HepG2 (cell line): ENCODE results near the gene PDLIM7. TPM values are rescaled to one million over a fixed set of nuclear protein-coding genes. Genes with fewer than 3 reads are reported as not detected.
A peak's percentile ranks its signal among the peaks of the same experiment; 100 is the strongest.

Source experiments
- BHLHE40 ChIP-seq: IDR thresholded peaks from 2 replicates; pipeline ENCODE4 v1.6.1; 2011; ENCODE audit warnings: low read length, improper control_type of control experiment
- CBFB ChIP-seq: sonication (generic); formaldehyde crosslinking; IDR thresholded peaks from 2 replicates; pipeline ENCODE4 v1.4.0; 2020; ENCODE audit warnings: missing genetic modification reagents
- DNMT3B ChIP-seq: conservative IDR thresholded peaks from 2 replicates; pipeline ENCODE4 v1.6.1; 2016; ENCODE audit warnings: missing biosample characterization, control low read depth
- FOXO4 ChIP-seq: sonication (generic); formaldehyde crosslinking; conservative IDR thresholded peaks from 2 replicates; pipeline ENCODE4 v1.8.1; 2023; ENCODE audit warnings: missing genetic modification reagents
- JUN ChIP-seq: sonication (generic); formaldehyde crosslinking; IDR thresholded peaks from 2 replicates; pipeline ENCODE4 v1.4.0; 2020; ENCODE audit warnings: mild to moderate bottlenecking, missing genetic modification reagents
- KAT2B ChIP-seq: fragments of 150-350 bp; IDR thresholded peaks from 2 replicates; pipeline ENCODE4 v1.6.1; 2014; ENCODE audit warnings: low read depth, low read length, borderline replicate concordance
- MED1 ChIP-seq: sonication (generic); formaldehyde crosslinking; IDR thresholded peaks from 2 replicates; pipeline ENCODE4 v1.4.0; 2020; ENCODE audit warnings: missing genetic modification reagents
- NR2F1 ChIP-seq, 2 experiments: fragments of 450-650 bp in 1 of 2; formaldehyde crosslinking in 1 of 2; IDR thresholded peaks; 2 replicates each; pipeline versions ENCODE4 v1.5.0 to v1.6.1; 2016 to 2020; ENCODE audit warnings: mild to moderate bottlenecking in 1 of 2, missing compliant biosample characterization in 1 of 2, missing genetic modification reagents in 1 of 2, moderate library complexity in 1 of 2
- SALL2 ChIP-seq: sonication (generic); formaldehyde crosslinking; IDR thresholded peaks from 2 replicates; pipeline ENCODE4 v1.8.1; 2023; ENCODE audit warnings: mild to moderate bottlenecking, missing genetic modification reagents, inconsistent platforms
- SP140L ChIP-seq: sonication (generic); formaldehyde crosslinking; IDR thresholded peaks from 2 replicates; pipeline ENCODE4 v1.4.0; 2020; ENCODE audit warnings: missing genetic modification reagents, borderline replicate concordance
- THYN1 ChIP-seq: sonication (generic); formaldehyde crosslinking; IDR thresholded peaks from 2 replicates; pipeline ENCODE4 v1.8.1; 2023; ENCODE audit warnings: low read depth, mild to moderate bottlenecking, moderate library complexity, missing genetic modification reagents, borderline replicate concordance
- U2AF1 ChIP-seq: fragments of 200-400 bp; formaldehyde crosslinking; optimal IDR thresholded peaks from 2 replicates; pipeline ENCODE3; 2017; ENCODE audit warnings: mild to moderate bottlenecking, low read depth, low read length
- ZEB1 ChIP-seq: IDR thresholded peaks from 2 replicates; pipeline ENCODE4 v1.6.1; 2012; ENCODE audit warnings: mild to moderate bottlenecking, low read depth, inconsistent platforms; ENCODE audit not compliant: insufficient replicate concordance
- ZNF138 ChIP-seq: sonication (generic); formaldehyde crosslinking; IDR thresholded peaks from 2 replicates; pipeline ENCODE4 v1.5.0; 2020; ENCODE audit warnings: mild to moderate bottlenecking, low read depth, missing genetic modification reagents
- ZNF430 ChIP-seq: sonication (generic); formaldehyde crosslinking; IDR thresholded peaks from 2 replicates; pipeline ENCODE4 v1.9.0; 2021; ENCODE audit warnings: mild to moderate bottlenecking, missing genetic modification reagents
- ZNF543 ChIP-seq: sonication (generic); formaldehyde crosslinking; IDR thresholded peaks from 2 replicates; pipeline ENCODE4 v1.4.0; 2020; ENCODE audit warnings: mild to moderate bottlenecking, missing genetic modification reagents
- ZNF616 ChIP-seq: sonication (generic); formaldehyde crosslinking; IDR thresholded peaks from 2 replicates; pipeline ENCODE4 v1.5.0; 2020; ENCODE audit warnings: low read depth, mild to moderate bottlenecking, missing genetic modification reagents
- ZNF691 ChIP-seq: sonication (generic); formaldehyde crosslinking; IDR thresholded peaks from 2 replicates; pipeline ENCODE4 v1.4.0; 2020; ENCODE audit warnings: missing genetic modification reagents, low read depth, mild to moderate bottlenecking, borderline replicate concordance
- ZNF788 ChIP-seq: sonication (generic); formaldehyde crosslinking; IDR thresholded peaks from 2 replicates; pipeline ENCODE4 v1.5.0; 2020; ENCODE audit warnings: mild to moderate bottlenecking, missing genetic modification reagents, borderline replicate concordance
- ZSCAN20 ChIP-seq: sonication (generic); formaldehyde crosslinking; IDR thresholded peaks from 2 replicates; pipeline ENCODE4 v1.4.0; 2020; ENCODE audit warnings: missing genetic modification reagents, mild to moderate bottlenecking, borderline replicate concordance
- polyA plus RNA-seq, 8 experiments: library from polyadenylated mRNA; depleted of rRNA in 3 of 8; stranded (reverse) in 7 of 8; unstranded in 1 of 8; fragments of >200 nt; fragmentation: Illumina TruSeq in 4 of 8; extraction: Trizol in 4 of 8; gene quantifications; 2 replicates each; pipeline versions ENCODE4 v1.2.1 to v1.2.3, GENCODE V29; 2011 to 2016; ENCODE audit warnings: low read depth in 4 of 8, missing spikeins in 1 of 8, mixed read lengths in 1 of 8; ENCODE audit not compliant: insufficient read depth in 1 of 8
- total RNA-seq, 5 experiments: library from RNA; depleted of rRNA; stranded (reverse); fragments of >200 nt; fragmentation: Illumina TruSeq; extraction: Trizol; gene quantifications; 2 replicates each; pipeline ENCODE4 v1.2.3, GENCODE V29; 2016; ENCODE audit warnings: low read depth in 1 of 5
- TF ChIP-seq, protein P1 (sequence below): fragments of 450-650 bp; IDR thresholded peaks from 2 replicates; pipeline ENCODE4 v1.6.1; 2017
- TF ChIP-seq, protein P2 (sequence below): sonication (generic); formaldehyde crosslinking; IDR thresholded peaks from 2 replicates; pipeline ENCODE4 v1.4.0; 2020; ENCODE audit warnings: missing genetic modification reagents

The PDLIM7 gene
- total and polyA plus RNA-seq, 2 of the 13 experiments (the other 11 are each of a cell fraction or from before 2014, with no cell fraction given), result 21.1 to 31.3 TPM

- TF ChIP-seq ZNF138 (CRISPR knock-in tag) (0 out of 2 replicates have a peak, but pooled peaks have one; percentile 42), U2AF1 (no peak), MED1 (CRISPR knock-in tag) (no peak), CBFB (CRISPR knock-in tag) (0 out of 2 replicates have a peak, but pooled peaks have one; percentile 27), ZNF788 (CRISPR knock-in tag) (0 out of 2 replicates have a peak, but pooled peaks have one; percentile 50), ZNF616 (CRISPR knock-in tag) (no peak), SALL2 (CRISPR knock-in tag) (no peak), THYN1 (CRISPR knock-in tag) (no peak), KAT2B (no peak), ZNF691 (peak; percentile 24; the same call in 1 of the 2 replicates), NR2F1 (CRISPR knock-in tag; IDR thresholded peaks at IDR 0.05) (no peak), JUN (no peak), BHLHE40 (0 out of 2 replicates have a peak, but pooled peaks have one; percentile 12), DNMT3B (no peak), ZNF543 (CRISPR knock-in tag) (no peak), ZEB1 (no peak), ZSCAN20 (CRISPR knock-in tag) (no peak), FOXO4 (CRISPR knock-in tag) (no peak), SP140L (CRISPR knock-in tag) (no peak), ZNF430 (CRISPR knock-in tag) (no peak)
- TF ChIP-seq, protein P1, sequence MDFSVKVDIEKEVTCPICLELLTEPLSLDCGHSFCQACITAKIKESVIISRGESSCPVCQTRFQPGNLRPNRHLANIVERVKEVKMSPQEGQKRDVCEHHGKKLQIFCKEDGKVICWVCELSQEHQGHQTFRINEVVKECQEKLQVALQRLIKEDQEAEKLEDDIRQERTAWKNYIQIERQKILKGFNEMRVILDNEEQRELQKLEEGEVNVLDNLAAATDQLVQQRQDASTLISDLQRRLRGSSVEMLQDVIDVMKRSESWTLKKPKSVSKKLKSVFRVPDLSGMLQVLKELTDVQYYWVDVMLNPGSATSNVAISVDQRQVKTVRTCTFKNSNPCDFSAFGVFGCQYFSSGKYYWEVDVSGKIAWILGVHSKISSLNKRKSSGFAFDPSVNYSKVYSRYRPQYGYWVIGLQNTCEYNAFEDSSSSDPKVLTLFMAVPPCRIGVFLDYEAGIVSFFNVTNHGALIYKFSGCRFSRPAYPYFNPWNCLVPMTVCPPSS, result no peak
- TF ChIP-seq, protein P2, sequence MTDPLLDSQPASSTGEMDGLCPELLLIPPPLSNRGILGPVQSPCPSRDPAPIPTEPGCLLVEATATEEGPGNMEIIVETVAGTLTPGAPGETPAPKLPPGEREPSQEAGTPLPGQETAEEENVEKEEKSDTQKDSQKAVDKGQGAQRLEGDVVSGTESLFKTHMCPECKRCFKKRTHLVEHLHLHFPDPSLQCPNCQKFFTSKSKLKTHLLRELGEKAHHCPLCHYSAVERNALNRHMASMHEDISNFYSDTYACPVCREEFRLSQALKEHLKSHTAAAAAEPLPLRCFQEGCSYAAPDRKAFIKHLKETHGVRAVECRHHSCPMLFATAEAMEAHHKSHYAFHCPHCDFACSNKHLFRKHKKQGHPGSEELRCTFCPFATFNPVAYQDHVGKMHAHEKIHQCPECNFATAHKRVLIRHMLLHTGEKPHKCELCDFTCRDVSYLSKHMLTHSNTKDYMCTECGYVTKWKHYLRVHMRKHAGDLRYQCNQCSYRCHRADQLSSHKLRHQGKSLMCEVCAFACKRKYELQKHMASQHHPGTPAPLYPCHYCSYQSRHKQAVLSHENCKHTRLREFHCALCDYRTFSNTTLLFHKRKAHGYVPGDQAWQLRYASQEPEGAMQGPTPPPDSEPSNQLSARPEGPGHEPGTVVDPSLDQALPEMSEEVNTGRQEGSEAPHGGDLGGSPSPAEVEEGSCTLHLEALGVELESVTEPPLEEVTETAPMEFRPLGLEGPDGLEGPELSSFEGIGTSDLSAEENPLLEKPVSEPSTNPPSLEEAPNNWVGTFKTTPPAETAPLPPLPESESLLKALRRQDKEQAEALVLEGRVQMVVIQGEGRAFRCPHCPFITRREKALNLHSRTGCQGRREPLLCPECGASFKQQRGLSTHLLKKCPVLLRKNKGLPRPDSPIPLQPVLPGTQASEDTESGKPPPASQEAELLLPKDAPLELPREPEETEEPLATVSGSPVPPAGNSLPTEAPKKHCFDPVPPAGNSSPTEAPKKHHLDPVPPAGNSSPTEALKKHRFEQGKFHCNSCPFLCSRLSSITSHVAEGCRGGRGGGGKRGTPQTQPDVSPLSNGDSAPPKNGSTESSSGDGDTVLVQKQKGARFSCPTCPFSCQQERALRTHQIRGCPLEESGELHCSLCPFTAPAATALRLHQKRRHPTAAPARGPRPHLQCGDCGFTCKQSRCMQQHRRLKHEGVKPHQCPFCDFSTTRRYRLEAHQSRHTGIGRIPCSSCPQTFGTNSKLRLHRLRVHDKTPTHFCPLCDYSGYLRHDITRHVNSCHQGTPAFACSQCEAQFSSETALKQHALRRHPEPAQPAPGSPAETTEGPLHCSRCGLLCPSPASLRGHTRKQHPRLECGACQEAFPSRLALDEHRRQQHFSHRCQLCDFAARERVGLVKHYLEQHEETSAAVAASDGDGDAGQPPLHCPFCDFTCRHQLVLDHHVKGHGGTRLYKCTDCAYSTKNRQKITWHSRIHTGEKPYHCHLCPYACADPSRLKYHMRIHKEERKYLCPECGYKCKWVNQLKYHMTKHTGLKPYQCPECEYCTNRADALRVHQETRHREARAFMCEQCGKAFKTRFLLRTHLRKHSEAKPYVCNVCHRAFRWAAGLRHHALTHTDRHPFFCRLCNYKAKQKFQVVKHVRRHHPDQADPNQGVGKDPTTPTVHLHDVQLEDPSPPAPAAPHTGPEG, result no peak
Observed at GRCh38 chr5:177491429-177491945, 5.9 kb downstream of the PDLIM7 start (continued).
